PFSK-1 (cell line): ENCODE results near the gene PPP2R3C.

ENCODE experiments used
- POLR2AphosphoS5 ChIP-seq: IDR thresholded peaks from 2 replicates; pipeline ENCODE4 v1.6.1; 2012; ENCODE audit warnings: low read depth, mild to moderate bottlenecking, control low read depth, low read length, moderate library complexity
- TF ChIP-seq, protein P1 (sequence below), 2 experiments: IDR thresholded peaks; 2 replicates each; pipeline versions ENCODE4 v1.6.1 to v1.8.0; 2011 to 2012; ENCODE audit warnings: low read depth in 2 of 2, low read length in 2 of 2, control low read depth in 1 of 2, inconsistent platforms in 1 of 2, mild to moderate bottlenecking in 1 of 2, moderate library complexity in 1 of 2; ENCODE audit not compliant: insufficient read depth in 1 of 2

DNA sequence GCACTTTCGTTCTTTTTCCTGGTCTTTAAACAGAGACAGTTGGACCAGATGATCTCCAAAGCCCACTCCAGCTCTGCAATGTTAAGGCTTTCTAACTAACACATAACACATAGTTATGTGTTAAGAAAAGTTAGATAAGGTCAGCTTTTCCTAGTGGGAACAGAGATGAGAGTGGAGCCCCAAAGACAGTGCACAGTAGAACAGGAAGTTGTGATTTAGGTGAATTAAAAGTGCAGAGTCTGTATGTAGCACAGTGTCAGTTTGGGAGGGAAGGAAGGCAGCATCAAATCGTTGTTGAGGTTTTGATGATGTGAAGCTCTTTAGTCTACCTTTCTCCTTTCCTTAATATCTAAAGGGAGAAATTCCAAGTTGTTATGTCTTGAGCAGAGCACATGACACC lies 32.2 kb upstream of the PPP2R3C start:
- TF ChIP-seq, protein P1, sequence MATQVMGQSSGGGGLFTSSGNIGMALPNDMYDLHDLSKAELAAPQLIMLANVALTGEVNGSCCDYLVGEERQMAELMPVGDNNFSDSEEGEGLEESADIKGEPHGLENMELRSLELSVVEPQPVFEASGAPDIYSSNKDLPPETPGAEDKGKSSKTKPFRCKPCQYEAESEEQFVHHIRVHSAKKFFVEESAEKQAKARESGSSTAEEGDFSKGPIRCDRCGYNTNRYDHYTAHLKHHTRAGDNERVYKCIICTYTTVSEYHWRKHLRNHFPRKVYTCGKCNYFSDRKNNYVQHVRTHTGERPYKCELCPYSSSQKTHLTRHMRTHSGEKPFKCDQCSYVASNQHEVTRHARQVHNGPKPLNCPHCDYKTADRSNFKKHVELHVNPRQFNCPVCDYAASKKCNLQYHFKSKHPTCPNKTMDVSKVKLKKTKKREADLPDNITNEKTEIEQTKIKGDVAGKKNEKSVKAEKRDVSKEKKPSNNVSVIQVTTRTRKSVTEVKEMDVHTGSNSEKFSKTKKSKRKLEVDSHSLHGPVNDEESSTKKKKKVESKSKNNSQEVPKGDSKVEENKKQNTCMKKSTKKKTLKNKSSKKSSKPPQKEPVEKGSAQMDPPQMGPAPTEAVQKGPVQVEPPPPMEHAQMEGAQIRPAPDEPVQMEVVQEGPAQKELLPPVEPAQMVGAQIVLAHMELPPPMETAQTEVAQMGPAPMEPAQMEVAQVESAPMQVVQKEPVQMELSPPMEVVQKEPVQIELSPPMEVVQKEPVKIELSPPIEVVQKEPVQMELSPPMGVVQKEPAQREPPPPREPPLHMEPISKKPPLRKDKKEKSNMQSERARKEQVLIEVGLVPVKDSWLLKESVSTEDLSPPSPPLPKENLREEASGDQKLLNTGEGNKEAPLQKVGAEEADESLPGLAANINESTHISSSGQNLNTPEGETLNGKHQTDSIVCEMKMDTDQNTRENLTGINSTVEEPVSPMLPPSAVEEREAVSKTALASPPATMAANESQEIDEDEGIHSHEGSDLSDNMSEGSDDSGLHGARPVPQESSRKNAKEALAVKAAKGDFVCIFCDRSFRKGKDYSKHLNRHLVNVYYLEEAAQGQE (IDR thresholded peaks at IDR 0.05; ENCODE audit: insufficient read depth in 1 of 2, low read depth in 2 of 2, low read length in 2 of 2), result no peak
- TF ChIP-seq POLR2AphosphoS5, result no peak
